ENCODE measurements around the gene LSAMP.

GRCh38 chr3:116032176-116032575 lies 413.1 kb downstream of the LSAMP start:
- TF ChIP-seq CTCF (conservative IDR thresholded peaks at IDR 0.05; ENCODE audit: low read depth, low read length) (no peak), EZH2 (IDR thresholded peaks at IDR 0.05; ENCODE audit: borderline replicate concordance, low read depth, low read length, poor library complexity, severe bottlenecking) (no peak)

Data from A673 (cell line).